ENCODE results near the gene ASTN2.

ASTN2 gene

GRCh38 chr9:116941266-116941665 lies 473.6 kb downstream of the ASTN2 start:
- no peak for TF ChIP-seq CTCF (conservative IDR thresholded peaks at IDR 0.05)
- H3K27ac ChIP-seq, result no peak overlapping the region

- TF ChIP-seq CTCF (conservative IDR thresholded peaks at IDR 0.05), result no peak
These were observed 474.1 kb downstream of the ASTN2 start for GRCh38 chr9:116940614-116941215.

GRCh38 chr9:116939614-116940013 lies 475.2 kb downstream of the ASTN2 start:
- H3K27ac ChIP-seq, result no peak overlapping the region
- TF ChIP-seq CTCF (conservative IDR thresholded peaks at IDR 0.05), result no peak

More at GRCh38 chr9:116940614-116941215, 474.1 kb downstream of the ASTN2 start:
- no peak overlapping the region for H3K27ac ChIP-seq

GRCh38 chr9:116939161-116939560 lies 475.7 kb downstream of the ASTN2 start:
- TF ChIP-seq CTCF (conservative IDR thresholded peaks at IDR 0.05), result no peak
- H3K27ac ChIP-seq, result no peak overlapping the region

GRCh38 chr9:116937361-116937760 lies 477.5 kb downstream of the ASTN2 start:
- no peak for TF ChIP-seq CTCF (conservative IDR thresholded peaks at IDR 0.05)
- H3K27ac ChIP-seq, result no peak overlapping the region

- no peak overlapping the region for H3K27ac ChIP-seq
- TF ChIP-seq CTCF (conservative IDR thresholded peaks at IDR 0.05), result no peak
These were observed 479.5 kb downstream of the ASTN2 start for GRCh38 chr9:116935149-116935897.

GRCh38 chr9:116934131-116934530 lies 480.7 kb downstream of the ASTN2 start:
- H3K27ac ChIP-seq, result no peak overlapping the region
- no peak for TF ChIP-seq CTCF (conservative IDR thresholded peaks at IDR 0.05)

Measured in VCaP (cell line).